ENCODE data around the gene ZFP36.

GRCh38 chr19:39370735-39371134 is 35.9 kb upstream of the ZFP36 start:
- no peak for TF ChIP-seq CTCF (IDR thresholded peaks at IDR 0.05)
- no peak for TF ChIP-seq POLR2AphosphoS5 (IDR thresholded peaks at IDR 0.05)

Measured in upper lobe of left lung (tissue), 4 donors.